ENCODE results near the gene CTNND2. TPM values are rescaled to one million over a fixed set of nuclear protein-coding genes. Genes with fewer than 3 reads are reported as not detected.

Gene CTNND2
- total and polyA plus RNA-seq, 2 donors (not counting 1 experiment from before 2014, with no cell fraction given) = not detected

DNA sequence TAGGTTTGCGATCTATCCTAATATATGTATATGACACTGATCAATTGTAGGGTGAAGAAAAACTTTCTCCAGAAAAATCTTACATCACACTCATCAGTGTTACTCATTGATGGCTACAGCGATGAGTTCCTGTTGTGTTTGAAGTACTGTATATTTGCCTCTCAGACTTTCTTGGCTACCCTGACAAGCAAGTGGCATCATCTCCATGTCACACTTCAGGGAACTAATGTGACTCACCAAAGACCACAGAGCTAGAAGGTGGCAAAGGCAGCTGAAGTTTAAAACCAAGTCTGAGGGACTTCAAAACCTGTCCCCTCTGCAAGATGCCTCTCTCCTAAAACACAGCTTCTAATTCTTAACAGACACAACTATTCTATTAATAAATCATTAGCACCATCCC lies 451.4 kb downstream of the CTNND2 start:
- Histone ChIP-seq H3K4me2 (replicated peaks; ENCODE audit: low read depth, low read length, poor library complexity, severe bottlenecking) (no peak overlapping the region), H3K79me2 (ENCODE audit: control insufficient read depth, insufficient read depth, low read length) (no peaks in the 10 kb centered on the region), H3K27ac (ENCODE audit: low read length in 2 of 2) (no peak overlapping the region), H3K9me3 (ENCODE audit: control extremely low read depth in 1 of 3, control insufficient read depth in 2 of 3, insufficient read depth in 1 of 3, low read length in 2 of 3) (no peaks in the 10 kb centered on the region), H3K27me3 (replicated peaks in 1 of 4; ENCODE audit: control extremely low read depth in 1 of 4, control insufficient read depth in 3 of 4, insufficient read depth in 4 of 4, low read length in 3 of 4) (no peaks in the 10 kb centered on the region), H3K36me3 (replicated peaks in 1 of 2; ENCODE audit: control extremely low read depth in 1 of 2, control insufficient read depth in 1 of 2, extremely low read depth in 1 of 2, insufficient read depth in 2 of 2, low read length in 1 of 2) (no peaks in the 10 kb centered on the region), H4K20me1 (ENCODE audit: control insufficient read depth, insufficient read depth, low read length, poor library complexity, severe bottlenecking) (no peaks in the 10 kb centered on the region), H3K4me1 (ENCODE audit: control insufficient read depth in 2 of 2, insufficient read depth in 2 of 2, low read length in 2 of 2) (no peaks in the 10 kb centered on the region), H2AFZ (ENCODE audit: insufficient read depth, low read depth, low read length, poor library complexity, severe bottlenecking) (no peak overlapping the region), H3K4me3 (ENCODE audit: control extremely low read depth in 1 of 5, extremely low read depth in 1 of 5, insufficient read depth in 1 of 5, low read depth in 2 of 5, low read length in 4 of 5) (no peak overlapping the region), H3K9ac (ENCODE audit: low read length) (no peak overlapping the region)
- no peak overlapping the region for H3K4me3 Mint-ChIP-seq
- ChIA-PET POLR2A (no interaction called here), CTCF (no interaction called here)
- intact Hi-C loops (cut with micrococcal nuclease) = no loop called here
- ATAC-seq (ENCODE audit: low read depth) (no peak), DNase-seq (no peak)
- no peak for TF ChIP-seq EZH2 (IDR thresholded peaks at IDR 0.05; ENCODE audit: borderline replicate concordance, insufficient read depth, low read depth, low read length, poor library complexity, severe bottlenecking)
- TF ChIP-seq, protein P1, sequence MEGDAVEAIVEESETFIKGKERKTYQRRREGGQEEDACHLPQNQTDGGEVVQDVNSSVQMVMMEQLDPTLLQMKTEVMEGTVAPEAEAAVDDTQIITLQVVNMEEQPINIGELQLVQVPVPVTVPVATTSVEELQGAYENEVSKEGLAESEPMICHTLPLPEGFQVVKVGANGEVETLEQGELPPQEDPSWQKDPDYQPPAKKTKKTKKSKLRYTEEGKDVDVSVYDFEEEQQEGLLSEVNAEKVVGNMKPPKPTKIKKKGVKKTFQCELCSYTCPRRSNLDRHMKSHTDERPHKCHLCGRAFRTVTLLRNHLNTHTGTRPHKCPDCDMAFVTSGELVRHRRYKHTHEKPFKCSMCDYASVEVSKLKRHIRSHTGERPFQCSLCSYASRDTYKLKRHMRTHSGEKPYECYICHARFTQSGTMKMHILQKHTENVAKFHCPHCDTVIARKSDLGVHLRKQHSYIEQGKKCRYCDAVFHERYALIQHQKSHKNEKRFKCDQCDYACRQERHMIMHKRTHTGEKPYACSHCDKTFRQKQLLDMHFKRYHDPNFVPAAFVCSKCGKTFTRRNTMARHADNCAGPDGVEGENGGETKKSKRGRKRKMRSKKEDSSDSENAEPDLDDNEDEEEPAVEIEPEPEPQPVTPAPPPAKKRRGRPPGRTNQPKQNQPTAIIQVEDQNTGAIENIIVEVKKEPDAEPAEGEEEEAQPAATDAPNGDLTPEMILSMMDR (IDR thresholded peaks at IDR 0.05) = no peak
- H3K27me3 Mint-ChIP-seq = no peaks in the 10 kb centered on the region
- no peaks in the 10 kb centered on the region for H3K4me1 Mint-ChIP-seq
- H3K9me3 Mint-ChIP-seq (ENCODE audit: insufficient read depth) = no peaks in the 10 kb centered on the region
- no CpG with 5 or more reads among the region's 2 CpGs for WGBS (ENCODE audit: insufficient coverage)
- H3K27ac Mint-ChIP-seq = no peak overlapping the region

DNA sequence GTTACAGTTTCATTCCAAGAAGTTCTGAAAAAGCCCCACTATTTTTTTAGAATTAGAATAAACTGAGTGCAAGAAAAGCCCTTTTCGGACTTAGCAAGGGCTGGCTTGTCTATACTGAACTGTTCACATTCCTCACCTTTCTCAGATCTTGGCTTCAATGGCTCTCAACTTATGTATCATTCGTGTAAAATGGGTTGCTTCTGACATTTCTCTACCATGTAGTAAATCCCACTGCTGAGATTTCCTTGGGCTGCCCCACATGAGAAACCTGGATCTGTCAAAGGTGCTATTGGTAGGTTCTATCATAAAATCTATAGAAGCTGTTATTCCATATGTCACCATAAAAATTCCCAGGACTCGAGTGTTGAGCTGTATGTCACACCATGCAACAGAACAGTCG lies 454.3 kb downstream of the CTNND2 start:
- H3K9me3 Mint-ChIP-seq (ENCODE audit: insufficient read depth) = no peaks in the 10 kb centered on the region
- 83% methylated on average over 1 of the region's 4 CpGs for WGBS (ENCODE audit: insufficient coverage)

More for the DNA sequence above, 454.3 kb downstream of the CTNND2 start:
- Mint-ChIP-seq H3K27me3 (no peaks in the 10 kb centered on the region), H3K4me1 (no peaks in the 10 kb centered on the region), H3K27ac (no peak overlapping the region), H3K4me3 (no peak overlapping the region)
- ChIA-PET POLR2A (no interaction called here), CTCF (no interaction called here)
- no peak overlapping the region for H3K27ac ChIP-seq (ENCODE audit: low read length in 2 of 2)
- intact Hi-C loops (cut with micrococcal nuclease) = no loop called here
- DNase-seq (no peak), ATAC-seq (ENCODE audit: low read depth) (no peak)
- no peak for TF ChIP-seq EZH2 (IDR thresholded peaks at IDR 0.05; ENCODE audit: borderline replicate concordance, insufficient read depth, low read depth, low read length, poor library complexity, severe bottlenecking)
- TF ChIP-seq, protein P1 (IDR thresholded peaks at IDR 0.05) = no peak
- H3K27me3 ChIP-seq (replicated peaks in 1 of 4; ENCODE audit: control extremely low read depth in 1 of 4, control insufficient read depth in 3 of 4, insufficient read depth in 4 of 4, low read length in 3 of 4) = no peaks in the 10 kb centered on the region
- no peaks in the 10 kb centered on the region for H3K79me2 ChIP-seq (ENCODE audit: control insufficient read depth, insufficient read depth, low read length)
- no peak overlapping the region for H3K4me3 ChIP-seq (ENCODE audit: control extremely low read depth in 1 of 5, extremely low read depth in 1 of 5, insufficient read depth in 1 of 5, low read depth in 2 of 5, low read length in 4 of 5)
- H3K9ac ChIP-seq (ENCODE audit: low read length) = no peak overlapping the region
- no peak overlapping the region for H3K4me2 ChIP-seq (replicated peaks; ENCODE audit: low read depth, low read length, poor library complexity, severe bottlenecking)
- no peak overlapping the region for H2AFZ ChIP-seq (ENCODE audit: insufficient read depth, low read depth, low read length, poor library complexity, severe bottlenecking)
- no peaks in the 10 kb centered on the region for H3K4me1 ChIP-seq (ENCODE audit: control insufficient read depth in 2 of 2, insufficient read depth in 2 of 2, low read length in 2 of 2)
- H4K20me1 ChIP-seq (ENCODE audit: control insufficient read depth, insufficient read depth, low read length, poor library complexity, severe bottlenecking) = no peaks in the 10 kb centered on the region
- H3K36me3 ChIP-seq (replicated peaks in 1 of 2; ENCODE audit: control extremely low read depth in 1 of 2, control insufficient read depth in 1 of 2, extremely low read depth in 1 of 2, insufficient read depth in 2 of 2, low read length in 1 of 2) = no peaks in the 10 kb centered on the region
- H3K9me3 ChIP-seq (ENCODE audit: control extremely low read depth in 1 of 3, control insufficient read depth in 2 of 3, insufficient read depth in 1 of 3, low read length in 2 of 3) = no peaks in the 10 kb centered on the region
